HG03039 (cell line): ENCODE results near the gene NRL.

ENCODE experiments used
- ATAC-seq: cut with Tn5 transposase; IDR thresholded peaks from one replicate; pipeline ENCODE4 v1.9.1; 2021; ENCODE audit warnings: mild to moderate bottlenecking, moderate library complexity; ENCODE audit not compliant: unreplicated experiment

The NRL gene

GRCh38 chr14:24100982-24101494 lies 13.7 kb downstream of the NRL start:
- ATAC-seq: no peak

- ATAC-seq: no peak
These were observed 14.4 kb downstream of the NRL start for GRCh38 chr14:24100197-24100981.

- ATAC-seq: no peak
These were observed 15.6 kb downstream of the NRL start for GRCh38 chr14:24098927-24099813.

DNA sequence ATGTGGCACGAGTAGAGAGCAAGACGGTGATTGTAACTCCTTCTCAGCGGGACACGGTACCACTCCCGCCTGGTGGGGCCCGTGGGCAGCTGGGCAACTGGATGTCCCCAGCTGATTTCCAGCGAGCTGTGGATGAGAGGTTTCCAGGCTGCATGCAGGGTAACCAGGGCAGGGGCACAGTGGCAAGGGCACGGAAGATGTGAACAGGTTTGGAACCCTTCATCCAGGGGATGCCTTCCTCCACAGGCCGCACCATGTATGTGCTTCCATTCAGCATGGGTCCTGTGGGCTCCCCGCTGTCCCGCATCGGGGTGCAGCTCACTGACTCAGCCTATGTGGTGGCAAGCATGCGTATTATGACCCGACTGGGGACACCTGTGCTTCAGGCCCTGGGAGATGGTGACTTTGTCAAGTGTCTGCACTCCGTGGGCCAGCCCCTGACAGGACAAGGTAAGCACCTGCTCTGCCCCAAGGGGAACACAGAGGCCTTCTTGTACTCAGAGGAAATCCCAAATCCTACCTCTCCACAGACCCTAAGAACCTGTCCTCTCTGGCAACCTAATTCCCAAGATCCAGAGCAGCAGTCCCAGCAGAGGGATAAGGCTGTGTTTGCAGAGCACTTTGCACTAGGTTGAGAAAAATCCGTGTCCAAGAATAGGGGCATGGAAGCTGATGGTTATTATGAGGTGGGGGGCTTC lies 16.4 kb downstream of the NRL start:
- no peak for ATAC-seq

DNA sequence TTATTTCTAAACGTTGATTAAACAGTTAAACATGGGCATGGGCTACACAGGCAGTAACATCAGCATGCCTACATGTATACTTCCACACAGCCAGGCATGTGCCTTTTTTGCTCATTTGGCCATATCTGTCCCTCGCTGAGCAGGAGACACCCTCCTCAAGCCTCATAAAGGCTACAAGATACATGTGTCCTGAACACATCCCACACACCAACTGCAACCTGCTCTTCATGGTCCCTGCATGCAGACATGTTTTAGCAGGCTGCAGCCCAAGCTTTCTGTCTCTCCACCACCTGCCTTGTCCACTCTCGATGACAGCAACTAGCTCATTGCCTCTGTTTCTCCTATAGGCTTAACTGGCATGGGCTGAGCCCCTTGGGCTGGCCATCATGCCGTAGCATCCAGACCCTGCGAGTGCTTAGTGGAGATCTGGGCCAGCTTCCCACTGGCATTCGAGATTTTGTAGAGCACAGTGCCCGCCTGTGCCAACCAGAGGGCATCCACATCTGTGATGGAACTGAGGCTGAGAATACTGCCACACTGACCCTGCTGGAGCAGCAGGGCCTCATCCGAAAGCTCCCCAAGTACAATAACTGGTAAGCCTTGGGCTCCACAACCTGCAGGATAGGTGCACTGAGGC lies 18.1 kb downstream of the NRL start:
- no peak for ATAC-seq

GRCh38 chr14:24095271-24096068 lies 19.3 kb downstream of the NRL start:
- ATAC-seq: peak; percentile 59

GRCh38 chr14:24094841-24095270 lies 19.9 kb downstream of the NRL start:
- no peak for ATAC-seq

- peak; percentile 58 for ATAC-seq
These were observed 20.6 kb downstream of the NRL start, which contains the start of gene PCK2 for GRCh38 chr14:24093901-24094840. TSS of gene PCK2 (plus strand) at chr14:24094311. CDS start at chr14:24094406, 95 bp downstream.

DNA sequence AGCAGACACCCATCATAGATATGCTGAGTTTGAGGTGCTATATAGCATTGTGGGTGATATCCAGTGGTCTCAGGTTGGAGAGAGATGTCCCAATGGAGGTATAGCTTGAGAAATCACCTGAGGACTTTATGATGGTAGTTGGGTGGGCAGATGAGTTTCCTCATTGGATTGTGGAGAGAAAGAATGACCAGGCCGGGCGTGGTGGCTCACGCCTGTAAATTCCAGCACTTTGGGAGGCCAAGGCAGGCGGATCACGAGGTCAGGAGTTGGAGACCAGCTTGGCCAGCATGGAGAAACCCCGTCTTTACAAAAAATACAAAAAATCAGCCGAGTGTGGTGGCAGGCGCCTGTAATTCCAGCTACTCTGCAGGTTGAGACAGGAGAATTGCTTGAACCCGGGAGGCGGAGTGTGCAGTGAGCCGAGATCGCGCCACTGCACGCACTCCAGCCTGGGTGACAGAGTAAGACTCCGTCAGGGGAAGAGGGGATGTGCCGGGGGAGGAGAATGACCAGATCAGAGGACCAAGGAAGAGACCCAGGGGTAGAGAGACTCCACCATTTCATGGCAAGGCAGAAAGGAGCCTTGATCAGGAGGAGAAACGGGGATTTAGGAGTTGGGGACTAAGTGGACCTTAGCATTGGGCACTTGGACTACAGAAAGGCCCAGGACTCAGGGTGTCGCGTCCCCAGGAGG lies 21.4 kb downstream of the NRL start:
- no peak for ATAC-seq

DNA sequence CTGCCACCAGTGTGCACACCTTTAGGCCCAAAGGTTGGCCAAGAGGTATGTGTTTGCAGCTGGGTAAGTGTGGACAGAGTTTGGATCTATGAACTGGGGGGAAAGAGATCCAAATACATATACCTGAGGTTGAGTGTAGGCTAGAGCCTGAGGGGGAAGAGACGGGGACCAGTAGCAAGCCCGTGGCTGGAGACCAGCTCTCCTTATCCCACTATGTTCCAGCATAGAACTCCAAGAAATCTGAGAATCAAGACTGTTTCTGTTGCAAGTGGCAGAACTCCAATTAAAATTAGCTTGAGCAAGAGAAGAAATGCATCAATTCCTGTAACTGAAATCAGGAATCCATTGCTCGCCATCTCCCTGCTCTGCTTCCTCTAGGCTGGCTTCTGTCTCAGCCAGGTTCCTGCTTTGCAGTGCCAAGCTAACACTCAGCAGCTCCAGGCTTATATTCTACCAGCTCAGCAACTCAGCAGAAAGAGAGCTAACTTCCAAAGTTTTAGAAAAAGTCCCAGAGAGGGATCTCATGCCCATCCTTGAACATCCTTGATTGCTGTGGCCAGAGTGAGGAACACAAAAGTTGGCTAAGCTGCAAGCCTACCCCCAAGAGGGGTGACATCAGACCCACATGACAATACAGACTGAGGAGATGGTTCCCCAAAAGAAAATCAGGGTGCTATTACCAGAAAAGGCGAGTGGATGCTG lies 22.1 kb downstream of the NRL start:
- no peak for ATAC-seq

DNA sequence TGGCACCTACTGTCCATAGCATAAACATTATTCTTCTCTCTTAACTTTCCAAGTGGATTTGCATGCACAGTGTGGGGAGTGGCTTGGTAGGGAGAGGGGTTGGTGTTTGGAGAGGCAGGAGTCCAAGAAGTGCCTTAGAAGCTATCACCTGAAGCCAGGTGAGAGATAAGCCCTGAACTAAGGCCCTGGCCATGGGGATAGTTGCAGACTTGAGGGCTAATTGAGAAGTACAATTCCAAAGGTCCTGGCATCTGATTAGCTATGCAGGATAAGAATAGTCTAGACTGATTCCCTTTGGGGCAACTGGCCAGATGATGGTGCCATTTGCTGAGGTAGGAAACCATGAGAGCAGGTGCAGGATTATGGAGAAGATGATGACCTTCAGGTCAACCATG lies 22.6 kb downstream of the NRL start:
- ATAC-seq: no peak

DNA sequence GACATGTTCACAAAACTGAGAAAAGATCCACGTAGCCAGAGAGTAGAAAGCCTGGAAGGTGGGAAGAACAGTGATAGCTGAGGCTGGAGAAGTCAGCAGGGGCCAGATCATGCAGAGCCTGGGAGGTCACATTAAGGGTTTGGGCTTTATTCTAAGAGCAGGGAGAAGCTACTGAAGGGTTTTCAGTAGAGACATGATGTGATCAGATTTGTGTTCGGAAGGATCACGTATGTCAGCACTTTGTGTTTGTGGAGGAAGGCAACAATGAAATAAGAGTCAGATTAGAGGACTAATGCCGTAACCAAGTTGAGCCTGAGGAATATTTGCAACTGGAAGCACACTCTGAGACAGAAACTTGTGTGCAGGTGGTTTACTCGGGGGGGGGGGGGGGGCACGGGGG lies 24.9 kb downstream of the NRL start:
- ATAC-seq: no peak

- no peak for ATAC-seq
These were observed 26.7 kb downstream of the NRL start for GRCh38 chr14:24088095-24088494.

- no peak for ATAC-seq
These were observed 27.7 kb downstream of the NRL start for GRCh38 chr14:24087004-24087403.

DNA sequence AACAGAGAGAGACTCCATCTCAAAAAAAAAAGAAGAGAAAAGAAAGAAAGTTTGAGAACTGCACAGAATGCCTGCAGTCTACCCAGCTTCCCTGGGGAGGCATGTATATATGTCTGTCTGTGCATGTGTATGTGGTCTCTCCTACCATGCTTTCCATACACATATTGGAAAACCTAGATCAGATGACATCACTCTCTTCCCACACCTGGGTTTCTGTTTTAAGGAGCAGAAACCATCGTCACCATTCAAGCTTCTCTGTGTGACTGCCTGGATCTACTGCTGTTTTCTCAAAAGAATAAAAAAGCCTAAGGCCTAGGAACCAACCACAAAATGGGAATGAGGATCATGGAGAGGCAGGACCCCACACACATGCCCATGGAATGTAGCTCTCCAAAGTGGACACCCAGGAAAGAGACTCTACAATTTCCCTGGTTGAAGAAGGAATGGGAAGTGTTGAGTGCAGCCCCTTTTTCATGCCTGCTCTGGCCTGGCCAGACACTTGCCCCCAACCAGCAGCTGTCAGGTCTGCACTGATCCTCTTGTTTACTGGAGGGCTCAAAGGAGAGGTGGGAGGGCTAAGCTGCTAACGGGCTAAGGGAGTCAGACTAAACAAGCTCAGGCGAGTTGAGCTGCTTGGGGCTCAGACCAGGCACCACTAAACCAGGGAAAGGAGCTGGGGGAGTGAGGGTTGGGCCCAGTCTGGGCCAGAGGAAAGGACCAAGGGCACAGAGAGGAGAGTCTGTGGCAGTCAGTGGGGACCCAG lies 28.4 kb downstream of the NRL start:
- ATAC-seq: no peak

GRCh38 chr14:24085215-24085614 lies 29.5 kb downstream of the NRL start:
- no peak for ATAC-seq

- ATAC-seq: no peak
These were observed 30.3 kb downstream of the NRL start for GRCh38 chr14:24084440-24084839.
